SIG-M5 (cell line): ENCODE data around the gene ERBB4.

Source experiments
- DNase-seq: peaks from one replicate; lab custom pipeline; 2025; lab: John Stamatoyannopoulos, UW

ERBB4 gene

GRCh38 chr2:212538305-212539071, at the start of gene ERBB4:
TSS of gene ERBB4 (minus strand) at chr2:212538802. CDS start at chr2:212538530, 272 bp downstream.
- DNase-seq, result no peak

- DNase-seq, result no peak
Observed at GRCh38 chr2:212580117-212580516, 41.5 kb upstream of the ERBB4 start.

GRCh38 chr2:212556296-212556695, 17.7 kb upstream of the ERBB4 start:
- no peak for DNase-seq

- DNase-seq, result no peak
Observed at GRCh38 chr2:212554233-212554632, 15.6 kb upstream of the ERBB4 start.

GRCh38 chr2:212549941-212550340, 11.3 kb upstream of the ERBB4 start:
- DNase-seq, result no peak

GRCh38 chr2:212549463-212549862, 10.9 kb upstream of the ERBB4 start:
- no peak for DNase-seq

- DNase-seq, result no peak
Observed at GRCh38 chr2:212548455-212548819, 9.8 kb upstream of the ERBB4 start.

GRCh38 chr2:212547716-212548454, 9.3 kb upstream of the ERBB4 start:
- DNase-seq, result no peak

GRCh38 chr2:212546669-212547068, 8.1 kb upstream of the ERBB4 start:
- DNase-seq, result no peak

GRCh38 chr2:212540341-212540740, 1.7 kb upstream of the ERBB4 start:
- no peak for DNase-seq

GRCh38 chr2:212539072-212539880, 674 bp upstream of the ERBB4 start:
- no peak for DNase-seq

- DNase-seq, result no peak
Observed at GRCh38 chr2:212537726-212538304, 787 bp downstream of the ERBB4 start.

- DNase-seq, result no peak
Observed at GRCh38 chr2:212536817-212537725, 1.5 kb downstream of the ERBB4 start.

- DNase-seq, result no peak
Observed at GRCh38 chr2:212535996-212536816, 2.4 kb downstream of the ERBB4 start.

- no peak for DNase-seq
Observed at GRCh38 chr2:212534336-212534735, 4.3 kb downstream of the ERBB4 start.

GRCh38 chr2:212532585-212532984, 6.0 kb downstream of the ERBB4 start:
- DNase-seq, result no peak

- DNase-seq, result no peak
Observed at GRCh38 chr2:212532087-212532486, 6.5 kb downstream of the ERBB4 start.

GRCh38 chr2:212531499-212531898, 7.1 kb downstream of the ERBB4 start:
- DNase-seq, result no peak

GRCh38 chr2:212530991-212531390, 7.6 kb downstream of the ERBB4 start:
- no peak for DNase-seq

GRCh38 chr2:212530373-212530772, 8.2 kb downstream of the ERBB4 start:
- no peak for DNase-seq
